ENCODE measurements around the gene IGSF23. TPM values are rescaled to one million over a fixed set of nuclear protein-coding genes. Genes with fewer than 3 reads are reported as not detected.

The IGSF23 gene
- total RNA-seq, 1 donor from 2014 or later = not detected

DNA sequence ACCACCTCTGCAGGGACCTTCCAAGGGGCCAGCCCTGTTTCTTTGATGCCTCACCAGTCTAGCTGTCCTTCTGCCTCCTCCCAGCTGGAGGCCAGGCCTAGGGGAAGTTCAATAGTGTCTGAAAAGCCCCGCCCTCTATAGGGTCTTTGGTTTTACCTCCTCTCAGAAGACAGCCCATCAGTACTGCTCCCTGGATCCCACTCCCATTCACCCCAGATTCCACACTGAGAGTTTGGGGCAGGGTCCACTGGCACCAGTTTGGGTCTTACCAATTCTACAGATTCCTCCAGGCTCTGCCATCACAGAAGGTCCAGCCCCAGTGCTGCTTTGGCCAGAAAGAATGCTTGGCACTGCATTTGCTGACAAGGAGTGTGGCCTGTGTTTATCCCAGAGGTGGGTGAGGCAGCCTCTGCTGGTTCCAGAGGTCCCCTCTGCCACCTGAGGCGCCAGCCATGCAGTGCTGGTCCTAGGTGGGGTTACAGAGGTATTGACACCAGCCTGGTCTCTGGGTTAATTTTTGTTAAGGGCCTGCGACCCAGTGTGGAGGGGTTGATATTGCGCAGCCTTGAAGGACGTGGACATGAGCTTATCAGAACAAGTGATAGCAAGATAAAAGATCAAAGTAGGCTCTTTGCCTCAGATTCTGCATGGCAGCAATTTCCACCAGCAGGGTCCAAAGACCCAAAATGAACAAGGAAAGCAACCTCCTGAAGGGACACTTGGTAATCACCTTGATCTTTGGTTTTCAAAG lies 41.4 kb upstream of the IGSF23 start:
- no peak overlapping the region for H3K4me3 Mint-ChIP-seq
- no peak for DNase-seq (ENCODE audit: low spot score in 2 of 2, unreplicated experiment in 2 of 2)
- H3K27me3 Mint-ChIP-seq (ENCODE audit: low read depth) = peaks cover 7% of the 10 kb centered on the region
- peaks cover 3% of the 10 kb centered on the region for H3K4me1 Mint-ChIP-seq
- no peak overlapping the region for H3K27ac Mint-ChIP-seq
- TF ChIP-seq, protein P1, sequence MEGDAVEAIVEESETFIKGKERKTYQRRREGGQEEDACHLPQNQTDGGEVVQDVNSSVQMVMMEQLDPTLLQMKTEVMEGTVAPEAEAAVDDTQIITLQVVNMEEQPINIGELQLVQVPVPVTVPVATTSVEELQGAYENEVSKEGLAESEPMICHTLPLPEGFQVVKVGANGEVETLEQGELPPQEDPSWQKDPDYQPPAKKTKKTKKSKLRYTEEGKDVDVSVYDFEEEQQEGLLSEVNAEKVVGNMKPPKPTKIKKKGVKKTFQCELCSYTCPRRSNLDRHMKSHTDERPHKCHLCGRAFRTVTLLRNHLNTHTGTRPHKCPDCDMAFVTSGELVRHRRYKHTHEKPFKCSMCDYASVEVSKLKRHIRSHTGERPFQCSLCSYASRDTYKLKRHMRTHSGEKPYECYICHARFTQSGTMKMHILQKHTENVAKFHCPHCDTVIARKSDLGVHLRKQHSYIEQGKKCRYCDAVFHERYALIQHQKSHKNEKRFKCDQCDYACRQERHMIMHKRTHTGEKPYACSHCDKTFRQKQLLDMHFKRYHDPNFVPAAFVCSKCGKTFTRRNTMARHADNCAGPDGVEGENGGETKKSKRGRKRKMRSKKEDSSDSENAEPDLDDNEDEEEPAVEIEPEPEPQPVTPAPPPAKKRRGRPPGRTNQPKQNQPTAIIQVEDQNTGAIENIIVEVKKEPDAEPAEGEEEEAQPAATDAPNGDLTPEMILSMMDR (IDR thresholded peaks at IDR 0.05; ENCODE audit: unreplicated experiment) = no peak
- no peaks in the 10 kb centered on the region for H3K9me3 Mint-ChIP-seq
- H3K36me3 Mint-ChIP-seq = no peaks in the 10 kb centered on the region

DNA sequence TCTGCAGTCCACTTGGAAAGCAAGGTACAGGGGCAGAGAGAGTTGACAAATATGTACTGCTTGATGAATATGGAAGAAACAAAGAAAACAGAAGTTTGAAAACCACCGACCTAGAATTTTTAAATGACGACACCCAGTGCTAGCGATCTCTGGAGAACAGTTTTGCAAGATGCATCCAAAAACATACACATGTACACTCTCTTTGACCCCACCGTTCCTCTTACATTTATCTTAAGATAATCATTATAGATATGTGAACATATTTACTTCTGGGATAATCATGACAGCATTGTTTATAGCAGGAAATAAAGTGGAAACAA lies 40.8 kb upstream of the IGSF23 start:
- peaks cover 7% of the 10 kb centered on the region for H3K27me3 Mint-ChIP-seq (ENCODE audit: low read depth)
- no peak overlapping the region for H3K27ac Mint-ChIP-seq
- H3K4me3 Mint-ChIP-seq = no peak overlapping the region
- DNase-seq (ENCODE audit: low spot score in 2 of 2, unreplicated experiment in 2 of 2) = no peak
- peaks cover 2% of the 10 kb centered on the region for H3K4me1 Mint-ChIP-seq
- H3K36me3 Mint-ChIP-seq = no peaks in the 10 kb centered on the region
- no peaks in the 10 kb centered on the region for H3K9me3 Mint-ChIP-seq
- TF ChIP-seq, protein P1 (IDR thresholded peaks at IDR 0.05; ENCODE audit: unreplicated experiment) = no peak

DNA sequence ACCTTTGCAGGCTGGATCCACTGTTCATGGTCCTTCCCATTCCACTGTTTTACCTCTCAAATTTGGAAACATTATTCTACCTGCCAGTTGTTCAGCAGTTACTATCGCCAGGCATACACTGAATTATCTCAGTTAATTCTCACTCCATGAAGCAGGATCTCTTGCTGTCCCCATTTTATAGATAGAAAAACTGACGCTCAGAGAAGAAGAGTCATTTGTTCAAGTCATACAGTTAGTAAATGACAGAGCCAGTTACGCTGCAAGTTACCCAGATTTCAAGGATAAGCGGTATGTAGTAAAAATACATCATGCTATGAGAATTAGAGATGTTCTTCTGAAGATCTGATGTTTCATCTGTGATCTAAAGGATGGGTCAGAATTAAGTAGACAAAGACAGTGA lies 40.2 kb upstream of the IGSF23 start:
- Mint-ChIP-seq H3K4me1 (peaks cover 2% of the 10 kb centered on the region), H3K9me3 (no peaks in the 10 kb centered on the region), H3K27ac (no peak overlapping the region), H3K27me3 (ENCODE audit: low read depth) (peaks cover 3% of the 10 kb centered on the region), H3K4me3 (no peak overlapping the region), H3K36me3 (no peaks in the 10 kb centered on the region)
- no peak for DNase-seq (ENCODE audit: low spot score in 2 of 2, unreplicated experiment in 2 of 2)
- TF ChIP-seq, protein P1 (IDR thresholded peaks at IDR 0.05; ENCODE audit: unreplicated experiment) = no peak

DNA sequence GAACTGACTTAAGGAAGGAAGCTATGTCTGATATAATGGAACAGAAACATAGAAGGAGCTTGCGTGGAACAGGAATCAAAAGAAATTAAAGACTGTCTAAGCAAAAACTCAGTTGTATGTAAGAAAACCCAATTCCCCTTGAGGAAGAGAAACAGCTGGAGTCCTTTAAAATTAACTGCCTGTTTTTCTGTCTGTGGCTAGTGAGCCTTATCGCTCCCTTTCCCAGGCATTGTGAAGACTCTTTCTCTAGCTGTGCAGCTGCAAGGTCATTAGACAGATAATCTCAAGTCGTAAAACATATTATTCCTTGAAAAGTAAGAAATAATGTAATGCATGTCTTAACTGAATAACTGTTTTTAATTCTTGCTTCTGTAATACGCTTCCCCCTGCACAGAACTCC lies 39.7 kb upstream of the IGSF23 start:
- Mint-ChIP-seq H3K4me3 (no peak overlapping the region), H3K36me3 (no peaks in the 10 kb centered on the region), H3K9me3 (no peaks in the 10 kb centered on the region), H3K27ac (no peak overlapping the region), H3K27me3 (ENCODE audit: low read depth) (peaks cover 3% of the 10 kb centered on the region), H3K4me1 (peaks cover 2% of the 10 kb centered on the region)
- TF ChIP-seq, protein P1 (IDR thresholded peaks at IDR 0.05; ENCODE audit: unreplicated experiment) = no peak
- DNase-seq (ENCODE audit: low spot score in 2 of 2, unreplicated experiment in 2 of 2) = no peak

DNA sequence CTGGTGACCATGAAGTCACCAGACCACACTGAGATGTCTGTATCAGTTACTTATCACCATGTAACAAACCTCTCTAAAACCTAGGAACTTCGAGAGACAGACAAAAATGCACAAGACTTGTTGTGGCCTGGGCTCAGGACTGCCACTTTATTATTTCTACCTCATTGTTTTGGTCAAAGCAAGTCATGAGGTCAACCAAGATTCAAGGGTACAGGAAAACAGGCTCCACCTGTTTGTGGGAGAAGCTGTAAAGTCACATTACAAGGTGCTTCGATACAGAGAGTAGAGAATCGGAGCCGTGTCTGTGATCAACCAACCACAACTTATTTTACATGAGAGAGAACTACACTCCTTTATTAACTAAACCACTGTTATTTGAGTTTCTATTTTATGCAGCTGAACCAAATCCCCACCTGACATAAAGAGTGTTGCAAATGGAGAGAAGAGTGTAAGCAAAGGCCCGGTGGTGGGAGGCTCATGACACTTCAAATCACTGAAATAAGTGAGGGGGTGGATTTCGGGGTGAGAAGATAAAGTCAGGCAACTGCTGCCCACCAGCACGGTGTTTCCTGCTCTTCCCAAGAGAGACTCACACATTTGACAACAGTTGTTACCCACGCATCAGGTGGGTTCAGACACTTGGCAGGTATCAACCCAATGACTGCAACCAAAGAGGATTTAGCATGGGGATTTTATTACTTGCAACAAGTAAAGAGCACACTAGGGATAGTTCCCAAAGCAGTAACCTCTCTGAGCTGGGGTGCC lies 39.0 kb upstream of the IGSF23 start:
- TF ChIP-seq, protein P1 (IDR thresholded peaks at IDR 0.05; ENCODE audit: unreplicated experiment) = no peak
- Mint-ChIP-seq H3K36me3 (no peaks in the 10 kb centered on the region), H3K9me3 (no peaks in the 10 kb centered on the region), H3K27me3 (ENCODE audit: low read depth) (no peaks in the 10 kb centered on the region), H3K4me1 (peaks cover 2% of the 10 kb centered on the region), H3K4me3 (no peak overlapping the region), H3K27ac (no peak overlapping the region)
- DNase-seq (ENCODE audit: low spot score in 2 of 2, unreplicated experiment in 2 of 2) = no peak

Measured in mesothelial cell of epicardium (in vitro differentiated cells).